ENCODE results near the gene MRPL3.

MRPL3 gene

DNA sequence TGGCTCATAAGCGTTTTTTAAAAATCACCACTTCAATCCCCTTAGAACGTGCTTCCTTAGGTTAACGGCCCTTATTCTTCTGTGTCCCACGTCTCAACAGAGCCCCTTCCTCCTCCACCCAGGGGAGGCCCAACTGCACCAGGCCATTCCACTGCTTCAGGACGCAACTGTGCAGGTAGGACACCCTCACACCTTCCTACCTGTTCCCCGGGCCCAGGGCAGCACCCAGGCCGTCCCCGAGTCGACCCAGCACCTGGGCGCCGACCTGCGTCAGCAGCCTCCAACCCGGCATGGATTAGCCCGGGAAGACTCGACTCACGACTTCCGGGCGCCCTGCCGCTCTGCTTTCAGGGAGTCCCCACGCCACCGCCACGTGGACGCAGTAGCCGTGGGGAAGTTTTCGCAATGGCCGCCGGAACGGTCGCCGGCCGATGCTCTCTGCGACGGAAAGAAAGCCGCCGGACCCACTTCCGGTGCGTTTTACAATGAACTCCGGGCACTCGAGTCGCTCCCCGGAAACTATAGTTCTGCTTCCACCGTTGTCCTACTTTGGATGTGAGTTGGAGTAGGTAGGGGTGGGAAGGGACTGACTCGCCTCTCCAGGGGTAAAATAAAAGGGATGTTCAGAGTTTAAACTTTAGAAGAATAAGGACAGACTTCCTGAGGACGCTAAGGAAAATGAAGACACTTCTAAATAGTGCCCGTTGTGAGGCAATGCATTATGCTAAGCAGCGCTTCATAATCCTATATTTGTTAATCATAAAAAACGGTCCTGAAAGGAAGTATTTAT, at the start of gene MRPL3:
MRPL3 (minus strand) TSS at position 442 of the 790 bp plus-strand sequence; CDS start at position 292, 150 bp downstream.
- DNase-seq, result peak; percentile 80 to 88

DNA sequence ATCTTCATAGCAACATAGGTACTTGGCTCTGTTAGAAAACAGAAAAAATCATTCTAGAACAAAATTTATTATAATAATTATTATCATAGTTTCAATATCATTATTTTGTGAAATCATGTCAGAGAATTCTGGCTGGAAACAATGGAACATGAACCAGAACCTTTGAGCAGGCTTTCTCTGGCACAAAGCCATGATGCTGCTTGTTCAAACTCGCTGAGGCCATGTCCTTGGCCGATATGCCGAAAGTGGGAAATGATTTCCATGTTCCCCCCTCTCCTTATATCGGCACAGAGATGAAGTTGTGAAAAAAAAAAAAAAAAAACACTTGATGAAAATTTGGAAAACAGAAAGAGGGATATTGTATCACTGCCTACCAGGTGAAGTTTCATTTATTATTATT, 49.0 kb upstream of the MRPL3 start:
- DNase-seq, result no peak

DNA sequence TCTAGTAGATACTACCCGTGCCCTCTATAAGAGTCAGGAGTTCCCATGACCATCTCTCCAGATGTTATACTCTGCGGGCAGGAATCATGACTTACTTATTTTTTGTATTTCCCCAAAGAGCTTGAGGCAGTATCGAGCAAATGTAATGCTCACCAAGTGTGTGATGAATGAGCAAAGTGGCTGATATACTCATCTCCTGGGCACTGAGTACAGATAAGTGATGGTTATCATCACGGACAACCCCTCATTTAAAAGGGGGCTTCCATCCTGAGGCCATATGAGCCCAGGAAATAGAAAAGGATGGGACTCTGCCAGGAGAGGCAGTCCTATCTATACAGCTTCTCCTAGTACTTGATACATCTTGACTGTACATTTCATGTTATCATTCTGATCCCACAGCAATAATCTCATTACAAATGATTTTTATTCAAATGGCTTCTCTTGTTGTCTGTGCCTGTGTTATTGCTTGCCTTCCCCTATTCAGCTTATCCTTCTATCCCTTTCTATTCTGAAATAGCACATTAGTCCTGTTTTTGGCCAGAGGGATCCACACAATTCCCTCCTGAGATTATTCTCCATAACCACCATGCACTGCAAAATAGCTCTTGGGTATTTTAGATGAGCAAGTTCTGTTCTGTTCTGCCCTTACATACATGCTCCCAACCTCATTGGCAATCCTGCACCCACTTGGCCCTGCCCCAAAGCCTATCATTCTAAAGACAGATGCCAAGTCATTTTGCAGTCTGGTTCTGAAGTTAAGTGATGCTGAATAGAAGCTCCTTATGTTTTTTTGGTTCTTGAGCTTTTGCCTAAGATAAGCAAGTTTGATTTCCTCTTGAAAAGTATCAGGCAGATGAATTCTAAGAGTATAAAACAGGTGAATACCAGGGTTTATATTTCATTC, 48.0 kb upstream of the MRPL3 start:
- DNase-seq, result no peak

DNA sequence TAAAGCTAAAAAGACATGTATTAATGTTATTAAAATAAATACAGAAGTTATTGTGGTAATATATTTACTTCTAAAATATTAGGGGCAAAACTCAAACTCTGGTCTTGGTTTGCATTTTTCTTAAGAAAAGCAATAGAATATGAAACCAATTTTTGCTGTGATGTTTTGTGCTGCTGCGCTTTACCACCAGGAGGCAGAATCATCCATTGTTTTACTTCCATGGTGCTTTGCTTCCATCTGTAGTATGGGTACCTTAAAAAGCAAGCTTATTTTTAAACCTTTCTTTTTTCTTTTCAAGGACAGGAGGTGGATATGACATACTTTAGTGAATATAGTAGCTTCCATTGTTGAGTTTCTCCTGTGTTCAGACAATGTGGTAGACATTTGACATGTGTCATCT, 46.6 kb upstream of the MRPL3 start:
- DNase-seq, result no peak

DNA sequence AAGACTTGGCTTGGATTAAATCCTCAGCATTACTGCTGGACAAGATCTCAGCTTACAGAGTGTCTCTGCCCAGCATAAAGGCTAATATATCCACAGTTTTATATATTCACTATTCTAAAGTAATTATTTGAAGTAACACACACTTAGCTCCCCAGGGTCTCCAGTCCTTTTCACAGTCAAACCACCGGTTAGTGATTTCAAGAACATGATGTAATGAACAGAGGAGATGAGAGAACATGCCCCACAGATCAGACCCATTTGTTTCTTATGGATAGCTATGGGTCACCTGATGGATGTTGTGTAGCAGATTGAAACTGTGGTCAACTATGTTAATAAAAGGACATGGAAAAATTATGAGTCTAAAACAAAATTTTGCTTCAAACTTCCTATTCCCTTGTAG, 44.8 kb upstream of the MRPL3 start:
- no peak for DNase-seq

DNA sequence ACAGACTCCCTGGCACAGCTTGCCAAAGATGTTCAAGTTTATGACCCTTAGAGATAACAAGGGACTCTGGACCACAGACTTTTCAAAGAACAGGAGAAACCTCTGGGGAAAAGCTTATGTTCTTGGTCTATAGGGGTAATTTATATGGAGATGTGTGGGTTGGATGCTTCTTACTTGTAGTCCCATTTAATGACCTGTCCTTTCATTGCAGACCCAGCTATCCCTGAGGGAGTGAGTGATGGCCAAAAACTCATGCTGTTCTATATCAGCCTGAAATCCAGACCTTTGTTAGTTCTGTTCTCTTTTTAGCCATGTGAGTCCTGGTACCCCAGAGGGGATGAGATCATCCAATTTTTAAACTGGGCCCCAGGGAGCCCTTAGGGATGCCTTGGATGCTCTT, 43.7 kb upstream of the MRPL3 start:
- DNase-seq, result no peak

DNA sequence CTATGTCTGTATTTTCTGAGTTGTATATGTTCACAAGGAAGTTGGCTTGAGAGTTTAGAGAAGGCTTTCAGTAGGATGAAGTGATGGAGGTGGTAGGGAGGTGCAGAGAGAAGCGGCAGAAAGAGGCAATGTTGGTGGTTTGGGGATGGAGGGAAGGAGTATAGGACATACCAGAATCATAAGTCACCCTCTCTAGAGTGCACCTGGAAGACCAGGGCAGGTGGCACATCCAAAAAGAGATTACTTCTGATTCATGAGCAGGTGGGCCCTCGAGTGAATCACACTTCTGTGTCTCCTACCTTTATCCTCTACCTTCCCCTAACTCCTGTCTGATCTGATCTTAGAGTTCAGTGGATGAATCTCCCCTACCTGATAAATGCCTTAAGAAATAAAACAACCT, 41.8 kb upstream of the MRPL3 start:
- DNase-seq, result no peak

DNA sequence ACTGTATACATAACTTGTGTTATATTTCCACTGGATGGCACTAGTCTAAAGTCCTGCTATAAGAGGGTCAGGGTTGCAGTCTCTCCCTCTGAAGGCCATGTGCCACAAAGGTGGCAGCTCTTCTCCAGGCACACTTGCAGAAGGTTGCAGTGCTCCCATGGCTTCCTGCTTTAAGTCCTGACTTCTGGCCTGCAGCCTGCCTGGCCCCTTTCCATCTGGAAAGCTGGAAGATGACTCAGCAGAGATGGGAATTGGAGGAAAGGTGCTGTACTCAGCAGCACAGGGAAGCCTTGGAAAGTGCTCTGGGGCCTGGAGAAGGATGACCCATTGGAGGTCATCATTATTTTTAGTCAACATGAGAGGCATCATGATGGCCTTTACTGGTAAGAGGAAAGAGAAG, 40.9 kb upstream of the MRPL3 start:
- peak; percentile 4 to 14 for DNase-seq

DNA sequence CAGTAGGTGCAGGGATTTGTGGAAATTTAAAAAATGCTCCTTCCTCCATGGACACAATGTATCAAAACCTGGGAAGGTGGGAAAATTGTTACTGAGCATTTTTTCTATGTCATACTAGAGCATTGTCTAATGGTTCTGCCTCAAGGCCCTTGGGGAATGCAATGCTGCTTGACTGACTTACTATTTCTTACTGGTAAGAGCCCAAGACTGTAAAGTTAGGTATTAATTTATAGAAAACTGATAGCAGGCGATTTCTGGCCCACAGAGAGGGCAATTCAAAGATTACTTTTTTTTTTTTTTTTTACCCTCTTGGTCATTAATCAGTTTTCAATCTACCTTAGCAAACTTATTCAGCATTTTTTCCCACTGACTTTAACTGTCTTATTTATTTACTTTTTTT, 38.5 kb upstream of the MRPL3 start:
- no peak for DNase-seq

DNA sequence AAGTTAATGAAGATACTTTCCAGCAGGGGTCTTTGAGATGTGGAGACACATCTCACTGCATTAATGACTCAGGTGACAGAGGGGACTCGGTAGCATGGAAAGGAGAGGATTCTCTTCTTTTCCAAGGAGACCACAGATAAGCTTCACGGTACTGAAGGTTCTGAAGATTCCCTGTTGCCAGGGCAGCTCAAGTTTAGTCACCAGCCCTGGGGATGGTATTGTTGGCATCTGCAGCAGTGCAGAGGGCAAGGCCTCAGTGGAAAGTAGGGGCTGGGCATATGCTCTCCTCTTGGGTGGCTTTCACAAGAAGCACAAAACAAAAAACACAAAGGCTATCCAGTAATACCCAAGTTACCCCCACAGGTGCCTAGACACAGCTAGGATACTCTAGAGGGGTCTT, 38.0 kb upstream of the MRPL3 start:
- DNase-seq, result no peak

DNA sequence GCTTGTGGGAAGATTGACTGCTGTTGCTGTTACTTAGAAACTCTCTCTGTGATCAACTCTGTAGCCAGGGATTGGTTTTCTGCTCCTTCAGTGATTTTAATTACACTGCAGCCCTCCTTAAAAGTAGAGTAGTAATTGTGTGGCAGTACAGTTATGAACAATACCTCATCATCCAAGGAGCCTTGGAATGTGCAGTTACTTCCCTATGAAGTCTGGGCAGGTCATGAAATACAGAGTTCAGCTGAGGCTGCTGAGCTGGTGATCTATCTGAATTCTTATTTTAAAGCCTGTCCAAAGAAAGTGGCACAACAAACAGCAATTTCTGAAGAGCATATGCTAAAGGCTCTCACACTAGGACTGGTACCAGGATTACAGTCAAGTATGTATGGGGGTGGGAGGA, 37.4 kb upstream of the MRPL3 start:
- no peak for DNase-seq

DNA sequence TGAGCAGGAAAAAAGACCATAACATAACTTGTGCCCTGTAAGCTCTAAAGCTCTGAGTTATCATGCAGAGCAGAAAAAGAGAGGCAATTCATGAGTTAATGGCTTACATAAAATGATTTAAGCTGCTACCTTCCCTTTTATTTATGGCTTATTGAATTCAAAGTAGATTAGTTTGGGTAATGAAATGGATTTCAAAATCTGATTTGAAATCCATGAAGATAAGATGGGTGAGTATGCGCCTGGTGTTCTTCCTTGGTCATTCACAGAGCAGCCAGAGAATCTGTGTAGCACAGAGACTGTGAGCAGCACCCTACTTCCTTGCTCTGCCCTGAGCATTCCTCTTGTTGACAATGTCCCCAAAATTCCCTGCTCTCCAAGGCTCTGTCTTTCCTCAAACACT, 36.2 kb upstream of the MRPL3 start:
- no peak for DNase-seq

DNA sequence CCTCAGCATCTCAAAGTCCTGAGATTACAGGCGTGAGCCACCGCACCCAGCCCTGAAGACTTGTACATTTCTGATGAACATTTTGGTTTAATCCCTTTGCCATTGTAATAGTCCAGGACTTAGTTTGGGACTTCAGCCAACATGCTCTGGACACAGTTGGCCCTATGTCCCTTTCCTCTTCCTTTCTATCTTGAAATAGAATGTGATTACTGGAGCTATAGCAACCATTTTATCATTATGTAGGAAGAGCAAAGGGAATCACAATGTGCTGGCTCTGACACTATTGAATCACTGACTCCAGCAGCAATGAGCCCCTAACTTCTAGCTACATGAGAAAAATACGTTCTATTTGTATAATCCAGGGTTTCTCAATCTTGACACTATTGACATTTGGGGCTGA, 34.8 kb upstream of the MRPL3 start:
- no peak for DNase-seq

DNA sequence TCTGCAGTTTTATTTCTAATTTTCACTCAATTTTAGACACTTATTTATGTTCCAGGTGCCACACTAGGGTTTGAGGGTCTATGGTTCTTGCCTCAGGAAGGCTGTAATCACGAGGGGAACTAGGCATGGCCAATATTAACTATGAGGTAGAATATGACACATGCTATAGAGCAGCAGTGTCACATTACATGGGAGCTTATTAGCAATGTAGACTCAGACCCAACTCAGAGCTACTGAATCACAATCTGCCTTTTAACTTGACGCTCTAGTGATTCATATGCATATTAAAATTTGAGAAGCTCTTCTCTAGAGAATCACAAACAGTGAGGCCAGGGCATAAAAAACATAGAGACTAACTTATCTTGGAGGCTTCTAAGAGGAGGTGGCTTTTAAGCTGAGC, 32.8 kb upstream of the MRPL3 start:
- no peak for DNase-seq

DNA sequence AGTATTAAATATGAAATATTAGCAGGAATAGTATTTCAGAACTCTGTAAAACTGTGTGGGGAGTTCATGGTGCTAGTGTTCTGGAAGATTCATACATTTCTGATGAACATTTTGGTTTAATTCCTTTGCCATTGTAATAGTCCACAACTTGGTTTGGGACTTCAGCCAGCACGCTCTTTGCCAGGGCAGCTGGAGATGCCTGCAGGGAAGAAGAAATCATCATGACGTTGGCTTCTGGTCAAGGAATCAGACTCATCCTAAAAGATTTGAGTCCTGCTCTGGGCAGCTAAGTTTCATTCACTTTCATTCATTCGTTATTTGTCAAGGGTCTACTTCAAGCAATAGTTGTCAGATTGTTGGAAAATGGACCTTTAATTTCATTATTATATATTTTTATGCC, 32.4 kb upstream of the MRPL3 start:
- DNase-seq, result no peak

DNA sequence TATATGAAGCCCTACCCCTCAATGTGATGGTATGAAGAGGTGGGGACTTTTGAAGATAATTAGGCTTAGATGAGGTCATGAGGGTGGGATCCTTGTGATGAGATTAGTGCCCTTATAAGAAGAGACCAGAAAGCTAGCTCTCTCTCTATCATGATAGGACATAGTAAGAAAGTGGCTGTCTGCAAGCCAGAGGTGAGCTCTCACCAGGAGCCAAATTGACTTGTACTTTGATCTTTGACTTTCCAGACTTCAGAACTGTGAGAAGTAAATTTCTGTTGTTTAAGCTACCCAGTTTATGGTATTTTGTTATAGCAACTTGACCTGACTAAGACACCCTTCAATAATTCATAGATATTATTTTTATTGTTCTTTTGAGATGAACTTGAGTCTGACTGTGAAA, 29.9 kb upstream of the MRPL3 start:
- DNase-seq, result no peak

DNA sequence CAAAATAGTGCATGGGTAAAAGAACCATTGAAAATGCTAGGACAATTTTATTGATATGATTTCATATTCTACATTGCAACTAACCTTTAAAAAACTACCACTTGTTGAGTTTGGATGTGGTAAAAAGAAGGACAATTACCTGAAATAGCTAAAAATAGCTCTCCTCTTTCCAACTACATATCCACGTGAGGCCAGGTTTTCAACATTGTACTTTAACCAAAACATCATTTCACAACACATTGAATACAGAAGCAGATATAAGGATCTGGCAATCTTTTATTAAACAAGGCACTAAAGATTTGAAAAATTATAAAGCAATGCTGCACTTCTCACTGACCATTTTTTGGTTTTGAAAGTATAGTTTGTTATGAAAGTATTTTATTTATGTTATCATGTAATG, 28.1 kb upstream of the MRPL3 start:
- DNase-seq, result no peak

DNA sequence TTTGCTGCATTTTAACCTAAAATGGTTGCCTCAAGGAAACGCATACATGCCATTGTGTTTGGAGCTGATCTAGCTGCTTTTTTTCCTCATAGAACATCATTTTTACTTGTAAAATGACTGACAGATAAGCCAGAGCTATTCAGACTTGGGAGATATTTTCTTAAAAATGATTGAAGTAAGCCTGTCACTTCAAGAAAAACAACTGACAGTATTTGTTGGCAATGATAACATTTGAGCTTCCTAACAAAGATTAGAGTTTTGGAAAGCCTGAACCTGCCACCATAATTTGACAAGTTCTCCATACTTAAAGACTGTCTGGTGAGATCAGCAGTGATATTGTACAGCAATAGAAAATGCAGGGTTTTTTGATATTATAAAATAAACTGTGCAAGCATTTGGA, 27.6 kb upstream of the MRPL3 start:
- no peak for DNase-seq

DNA sequence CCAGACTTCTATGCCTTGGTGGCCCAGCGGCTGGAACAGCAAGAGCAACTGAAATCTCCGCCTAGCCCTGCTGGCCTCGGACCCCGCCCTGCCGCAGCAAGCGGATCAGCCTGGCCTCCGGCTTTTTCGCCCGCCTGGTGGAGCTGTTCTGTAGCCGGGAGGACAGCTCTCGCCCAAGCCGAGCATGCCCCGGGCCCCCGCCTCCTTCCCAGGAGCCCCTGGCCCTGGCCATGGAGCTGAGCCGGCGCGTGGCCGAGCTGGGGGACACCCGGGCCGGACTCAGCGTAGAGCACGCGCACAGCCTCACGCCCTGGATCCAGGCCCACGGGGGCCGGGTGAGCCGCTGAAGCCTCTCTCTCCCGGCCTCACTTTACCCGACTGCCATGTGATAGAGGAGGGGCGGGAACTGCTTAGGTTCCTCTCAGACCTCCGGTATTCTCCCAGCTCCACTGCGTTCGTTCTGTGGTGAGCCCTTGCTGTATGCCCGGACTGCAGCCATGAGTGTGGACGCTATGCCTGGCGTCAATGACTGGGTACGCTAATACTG, 24.1 kb upstream of the MRPL3 start:
- DNase-seq, result peak; percentile 36 to 60

DNA sequence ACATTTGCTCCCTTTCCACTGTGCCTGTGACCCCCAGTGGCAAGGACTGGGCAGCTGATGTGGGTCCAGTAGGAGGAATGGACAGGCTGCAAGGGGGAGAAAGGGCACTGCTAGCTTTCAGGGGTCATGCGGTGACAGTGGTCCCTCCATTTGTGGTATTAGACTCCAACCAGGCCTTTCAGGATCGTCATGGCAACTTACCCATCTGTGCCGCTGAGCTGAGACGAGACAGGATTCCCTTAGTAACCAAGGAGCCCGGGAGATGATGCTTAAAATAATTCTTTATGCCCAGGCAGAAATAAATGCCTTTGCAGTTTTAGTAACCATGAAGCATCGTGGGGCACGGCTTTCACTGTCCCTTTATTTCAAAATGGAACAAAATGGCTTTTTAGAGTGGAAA, 15.9 kb upstream of the MRPL3 start:
- no peak for DNase-seq

DNA sequence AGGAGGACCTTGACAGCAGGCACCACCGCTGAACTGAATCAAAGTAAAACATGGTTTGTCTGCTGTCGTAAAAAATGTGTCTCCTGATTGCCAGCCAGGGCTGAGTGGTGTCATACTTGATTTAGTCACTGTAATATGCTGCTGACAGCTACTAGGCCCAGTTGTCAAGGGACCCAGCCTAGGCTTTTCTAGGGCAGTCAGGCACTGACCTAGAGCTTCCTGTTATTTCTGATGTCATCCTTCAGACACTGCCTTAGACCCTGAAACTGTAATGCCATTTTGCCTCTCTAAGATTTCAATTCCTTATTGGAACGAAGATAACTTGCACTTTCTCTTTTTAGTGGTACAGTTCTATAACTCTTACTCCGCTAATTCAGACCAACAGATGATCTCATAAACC, 2.6 kb upstream of the MRPL3 start:
- no peak for DNase-seq

DNA sequence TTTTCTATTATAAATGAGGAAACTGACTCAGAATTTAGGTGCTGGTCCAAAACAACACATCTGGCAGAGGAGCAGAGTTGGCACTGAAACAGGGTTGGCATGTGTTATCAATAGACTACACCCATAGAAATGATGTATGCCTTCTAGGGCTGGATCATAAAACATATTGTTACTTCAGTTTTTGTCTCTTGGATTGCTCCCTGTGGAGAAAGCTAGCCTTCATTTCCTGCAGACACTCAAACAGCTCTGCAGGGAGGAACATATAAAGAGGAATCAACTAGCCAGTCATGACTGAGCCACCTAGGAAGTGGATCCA, 507 bp upstream of the MRPL3 start:
- no peak for DNase-seq

DNA sequence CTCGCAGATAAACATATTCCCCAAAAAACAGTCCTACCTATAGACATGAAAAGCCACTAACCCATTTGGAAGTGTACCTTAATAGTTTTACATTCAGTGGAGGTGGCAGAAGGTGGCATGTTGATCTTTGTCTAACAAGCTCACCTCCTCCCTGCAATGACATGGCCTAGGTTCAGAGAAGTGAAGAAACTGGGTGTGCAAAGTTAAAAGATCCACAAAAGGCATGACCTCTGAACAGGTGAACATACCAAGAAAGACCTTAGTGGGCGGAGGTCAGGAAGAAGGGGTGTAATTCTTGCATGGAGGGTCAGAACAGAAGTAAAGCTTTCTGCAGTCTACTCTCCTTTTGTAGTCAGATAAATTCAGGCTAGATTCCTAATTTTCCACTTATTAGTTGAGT, 822 bp downstream of the MRPL3 start:
- DNase-seq, result no peak

DNA sequence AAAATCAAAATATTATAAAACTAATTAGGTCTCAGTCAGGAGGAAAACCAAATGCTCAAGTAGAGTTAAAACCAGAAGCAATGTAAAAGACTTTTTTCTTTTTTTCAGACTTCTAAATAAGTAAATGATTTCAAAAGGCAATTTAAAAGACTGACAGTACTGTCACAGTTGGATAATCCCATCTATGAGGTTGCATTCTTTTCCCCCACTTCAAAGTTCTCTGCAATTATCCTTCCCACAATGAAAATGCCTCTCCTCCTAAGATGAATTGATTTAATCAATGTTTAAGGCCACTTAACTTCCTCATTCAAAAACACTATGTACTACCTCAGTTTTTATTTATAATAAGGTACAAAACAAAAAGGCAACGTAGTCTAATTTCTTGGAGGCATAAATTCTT, 8.1 kb downstream of the MRPL3 start:
- no peak for DNase-seq
